Calu3 (cell line): ENCODE data around the gene TMA16. TPM values are rescaled to one million over a fixed set of nuclear protein-coding genes. Genes with fewer than 3 reads are reported as not detected.

Experiments
- BruUV-seq: library from RNA; stranded (reverse); fragments of 400-500 nt; replicated peaks from 2 replicates; lab custom pipeline; 2021; lab: Mats Ljungman, UMichigan
- CTCF ChIA-PET: fragments of 300-600 bp; sonication (Branson Sonifier 250); formaldehyde crosslinking; loops from one replicate; lab custom pipeline; 2022; ENCODE audit warnings: antibody characterized with exemption; lab: Charles Lee
- DNase-seq: peaks from one replicate; pipeline ENCODE4 v3.0.0; 2022
- H3K27ac Mint-ChIP-seq: one replicate; pipeline ENCODE4 v1.8.0; 2022; ENCODE audit warnings: mixed read lengths; ENCODE audit not compliant: unreplicated experiment
- H3K27me3 Mint-ChIP-seq: one replicate; pipeline ENCODE4 v1.8.0; 2022; ENCODE audit warnings: mixed read lengths; ENCODE audit not compliant: unreplicated experiment
- H3K36me3 Mint-ChIP-seq: one replicate; pipeline ENCODE4 v1.8.0; 2022; ENCODE audit warnings: mild to moderate bottlenecking, moderate library complexity, mixed read lengths; ENCODE audit not compliant: insufficient read depth, unreplicated experiment
- H3K4me1 Mint-ChIP-seq: one replicate; pipeline ENCODE4 v1.8.0; 2022; ENCODE audit warnings: mild to moderate bottlenecking, low read depth, mixed read lengths; ENCODE audit not compliant: unreplicated experiment
- H3K4me3 Mint-ChIP-seq: one replicate; pipeline ENCODE4 v1.8.0; 2022; ENCODE audit warnings: mild to moderate bottlenecking, low read depth, moderate library complexity, mixed read lengths; ENCODE audit not compliant: unreplicated experiment
- H3K9me3 Mint-ChIP-seq: one replicate; pipeline ENCODE4 v1.8.0; 2022; ENCODE audit warnings: low read depth, mixed read lengths; ENCODE audit not compliant: unreplicated experiment
- intact Hi-C: fragments of 100-400 bp; cut with micrococcal nuclease; formaldehyde crosslinking; loops from one replicate; pipeline ENCODE4 v1.10.0; 2022; ENCODE audit not compliant: unreplicated experiment
- total RNA-seq: library from RNA; stranded (reverse); gene quantifications from 2 replicates; pipeline ENCODE4 v1.2.3, GENCODE V29; 2022
- TF ChIP-seq, protein P1 (sequence below): fragments of 200-600 bp; IDR thresholded peaks from one replicate; pipeline ENCODE4 v1.8.0; 2022; ENCODE audit warnings: antibody characterized with exemption; ENCODE audit not compliant: unreplicated experiment

TMA16 gene
- total RNA-seq, 1 experiment from 2014 or later, result 44.1 TPM

DNA sequence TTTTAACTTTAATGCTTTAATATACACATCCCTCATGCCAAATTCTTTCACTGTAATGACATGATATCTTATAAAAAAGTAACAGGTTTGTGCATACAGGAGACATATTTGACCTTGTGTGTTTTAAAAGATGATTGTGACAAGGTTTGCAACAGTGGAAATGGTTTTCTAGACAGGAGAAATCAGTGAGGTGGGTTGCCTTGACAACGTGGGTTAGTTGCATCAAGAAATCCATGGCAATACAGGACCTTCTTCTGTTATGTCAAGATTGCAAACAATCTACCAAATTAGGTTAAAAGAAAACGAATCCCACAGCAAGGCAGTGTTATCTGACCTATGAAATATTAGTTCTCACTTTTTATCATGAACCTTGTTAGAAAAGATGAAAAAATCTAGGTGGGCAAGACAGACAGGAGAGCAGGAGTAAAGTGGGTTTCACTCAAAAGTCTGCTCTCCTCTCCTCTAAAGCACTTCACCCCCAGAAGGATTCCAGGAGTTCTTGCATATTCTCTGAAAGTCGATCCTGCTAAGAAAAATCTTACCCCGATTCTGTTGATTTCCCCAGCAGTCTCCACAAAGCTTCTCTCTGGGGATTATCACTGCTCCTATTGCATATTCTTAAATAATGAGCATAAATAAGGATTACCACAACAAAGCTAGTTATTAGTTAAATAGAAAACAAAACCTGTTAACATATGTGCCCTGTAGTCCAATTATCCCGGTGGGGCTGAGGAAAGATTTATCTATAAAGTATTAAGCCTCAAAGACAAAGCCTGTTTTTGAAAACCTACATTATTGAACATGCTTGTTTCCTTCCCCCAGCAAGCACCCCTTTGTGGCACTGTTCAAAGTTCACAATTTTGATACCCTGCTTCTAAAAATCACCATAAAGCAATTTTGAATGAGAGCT lies 71.0 kb downstream of the TMA16 start:
- intact Hi-C loops, result no loop called here
- no TSS peak for BruUV-seq
- no peaks in the 10 kb centered on the region for H3K36me3 Mint-ChIP-seq
- no peaks in the 10 kb centered on the region for H3K27me3 Mint-ChIP-seq
- H3K9me3 Mint-ChIP-seq, result no peaks in the 10 kb centered on the region
- H3K27ac Mint-ChIP-seq, result no peak overlapping the region
- H3K4me1 Mint-ChIP-seq, result no peaks in the 10 kb centered on the region
- no peak overlapping the region for H3K4me3 Mint-ChIP-seq
- DNase-seq, result no peak
- TF ChIP-seq, protein P1, sequence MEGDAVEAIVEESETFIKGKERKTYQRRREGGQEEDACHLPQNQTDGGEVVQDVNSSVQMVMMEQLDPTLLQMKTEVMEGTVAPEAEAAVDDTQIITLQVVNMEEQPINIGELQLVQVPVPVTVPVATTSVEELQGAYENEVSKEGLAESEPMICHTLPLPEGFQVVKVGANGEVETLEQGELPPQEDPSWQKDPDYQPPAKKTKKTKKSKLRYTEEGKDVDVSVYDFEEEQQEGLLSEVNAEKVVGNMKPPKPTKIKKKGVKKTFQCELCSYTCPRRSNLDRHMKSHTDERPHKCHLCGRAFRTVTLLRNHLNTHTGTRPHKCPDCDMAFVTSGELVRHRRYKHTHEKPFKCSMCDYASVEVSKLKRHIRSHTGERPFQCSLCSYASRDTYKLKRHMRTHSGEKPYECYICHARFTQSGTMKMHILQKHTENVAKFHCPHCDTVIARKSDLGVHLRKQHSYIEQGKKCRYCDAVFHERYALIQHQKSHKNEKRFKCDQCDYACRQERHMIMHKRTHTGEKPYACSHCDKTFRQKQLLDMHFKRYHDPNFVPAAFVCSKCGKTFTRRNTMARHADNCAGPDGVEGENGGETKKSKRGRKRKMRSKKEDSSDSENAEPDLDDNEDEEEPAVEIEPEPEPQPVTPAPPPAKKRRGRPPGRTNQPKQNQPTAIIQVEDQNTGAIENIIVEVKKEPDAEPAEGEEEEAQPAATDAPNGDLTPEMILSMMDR, result no peak
- CTCF ChIA-PET, result no interaction called here

DNA sequence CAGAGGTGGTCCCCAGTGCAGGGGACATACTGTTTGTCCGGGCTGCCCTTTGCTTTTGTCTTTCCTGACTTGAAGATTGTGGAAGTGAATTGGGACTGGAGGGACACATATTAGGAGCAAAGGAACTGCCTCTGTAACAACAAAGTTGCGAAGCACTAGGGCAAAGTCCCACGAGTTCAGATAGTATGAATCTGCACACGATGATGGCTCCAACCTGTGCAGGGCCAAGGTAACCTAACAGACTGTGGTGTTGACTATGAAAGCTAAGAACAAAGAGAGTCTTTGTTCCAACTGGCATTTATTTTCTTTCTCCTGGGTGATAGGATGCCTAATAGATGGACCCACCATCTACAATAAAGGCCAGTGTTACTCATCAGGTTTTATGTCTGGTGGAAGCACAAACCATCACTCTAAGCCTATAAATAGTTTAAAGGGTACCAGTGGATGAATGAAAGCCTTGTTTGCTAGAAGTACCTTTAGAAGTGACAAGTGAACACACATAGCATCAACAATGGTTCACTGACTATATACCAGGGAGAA lies 71.8 kb downstream of the TMA16 start:
- BruUV-seq, result no TSS peak
- intact Hi-C loops, result no loop called here

DNA sequence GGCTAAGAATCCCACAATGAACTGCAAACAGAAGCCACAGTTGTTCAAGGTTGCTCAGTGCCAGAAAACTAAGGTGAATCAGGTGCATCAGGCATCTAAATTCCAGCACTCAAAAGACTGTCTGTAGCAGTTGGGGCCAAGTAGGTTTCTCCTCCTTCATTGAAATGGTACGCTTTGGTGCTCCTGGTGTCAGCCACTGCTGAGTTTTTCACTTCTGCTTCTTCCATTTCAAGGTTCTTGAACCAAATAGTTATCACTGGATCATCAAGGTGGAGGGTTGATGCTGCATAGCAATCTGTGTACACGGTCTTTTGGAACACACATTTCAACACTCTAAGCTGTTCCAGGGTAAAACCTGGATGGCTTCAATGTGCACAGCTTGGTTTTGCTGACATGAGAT lies 74.4 kb downstream of the TMA16 start:
- CTCF ChIA-PET, result no interaction called here
- H3K4me3 Mint-ChIP-seq, result no peak overlapping the region
- intact Hi-C loops, result no loop called here
- no peaks in the 10 kb centered on the region for H3K27me3 Mint-ChIP-seq
- H3K36me3 Mint-ChIP-seq, result no peaks in the 10 kb centered on the region
- H3K27ac Mint-ChIP-seq, result no peak overlapping the region
- BruUV-seq, result no TSS peak
- H3K9me3 Mint-ChIP-seq, result no peaks in the 10 kb centered on the region
- TF ChIP-seq, protein P1, result no peak
- H3K4me1 Mint-ChIP-seq, result no peaks in the 10 kb centered on the region
- DNase-seq, result no peak

More for the DNA sequence above, 71.8 kb downstream of the TMA16 start:
- no peaks in the 10 kb centered on the region for H3K4me1 Mint-ChIP-seq
- no peaks in the 10 kb centered on the region for H3K27me3 Mint-ChIP-seq
- TF ChIP-seq, protein P1, result no peak
- H3K9me3 Mint-ChIP-seq, result no peaks in the 10 kb centered on the region
- CTCF ChIA-PET, result no interaction called here
- no peaks in the 10 kb centered on the region for H3K36me3 Mint-ChIP-seq
- no peak overlapping the region for H3K27ac Mint-ChIP-seq
- no peak for DNase-seq
- H3K4me3 Mint-ChIP-seq, result no peak overlapping the region

Other genes starting within 250 kb of the TMA16 start
- gene NPY1R, start 162.1 kb upstream of the TMA16 start, total RNA-seq, result 6.9 and 11.3 TPM in 2 replicates
- 1.2 and 1.3 TPM in 2 replicates for gene NPY5R, start 150.8 kb upstream of the TMA16 start, total RNA-seq
- gene TKTL2, start 20.9 kb upstream of the TMA16 start, total RNA-seq, result 0.15 TPM in 1 of 2 replicates, not detected in the other